Measurements from ENCODE around the gene GMPPA. TPM values are rescaled to one million over a fixed set of nuclear protein-coding genes. Genes with fewer than 3 reads are reported as not detected.

The GMPPA gene
- total RNA-seq, 1 donor from 2014 or later: 36.0 TPM

DNA sequence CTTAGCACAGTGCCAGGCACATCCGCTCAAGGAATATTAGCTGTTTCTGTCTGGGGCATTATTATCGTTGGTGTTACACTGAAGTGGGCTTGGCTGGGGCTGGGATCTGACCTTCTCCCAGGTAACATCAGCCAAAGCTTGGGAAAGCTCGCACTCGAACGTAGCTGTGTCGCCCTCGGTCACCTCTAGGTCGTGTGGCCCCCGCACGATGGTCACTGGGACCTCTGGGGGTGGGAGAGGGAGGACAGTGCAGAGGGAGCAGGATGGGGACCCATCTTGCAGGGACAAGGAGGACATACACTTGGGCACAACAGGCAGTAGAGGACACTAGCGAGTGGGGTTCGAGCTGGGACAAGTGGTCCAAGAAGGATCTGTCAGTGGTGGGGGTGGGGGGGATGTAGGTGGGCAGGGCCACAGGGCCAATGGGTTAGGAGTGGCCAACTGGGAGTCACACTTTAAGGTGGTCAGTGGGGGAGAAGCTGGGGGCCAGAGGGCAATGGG, 54.8 kb downstream of the GMPPA start:
- Mint-ChIP-seq H3K27me3 (ENCODE audit: low read depth) (peaks cover 13% of the 10 kb centered on the region), H3K9me3 (no peaks in the 10 kb centered on the region), H3K27ac (no peak overlapping the region), H3K4me1 (peaks cover 9% of the 10 kb centered on the region), H3K4me3 (peak overlapping the region; percentile 36), H3K36me3 (peaks cover 18% of the 10 kb centered on the region)
- no peak for DNase-seq (ENCODE audit: low spot score in 2 of 2, unreplicated experiment in 2 of 2)
- TF ChIP-seq, protein P1, sequence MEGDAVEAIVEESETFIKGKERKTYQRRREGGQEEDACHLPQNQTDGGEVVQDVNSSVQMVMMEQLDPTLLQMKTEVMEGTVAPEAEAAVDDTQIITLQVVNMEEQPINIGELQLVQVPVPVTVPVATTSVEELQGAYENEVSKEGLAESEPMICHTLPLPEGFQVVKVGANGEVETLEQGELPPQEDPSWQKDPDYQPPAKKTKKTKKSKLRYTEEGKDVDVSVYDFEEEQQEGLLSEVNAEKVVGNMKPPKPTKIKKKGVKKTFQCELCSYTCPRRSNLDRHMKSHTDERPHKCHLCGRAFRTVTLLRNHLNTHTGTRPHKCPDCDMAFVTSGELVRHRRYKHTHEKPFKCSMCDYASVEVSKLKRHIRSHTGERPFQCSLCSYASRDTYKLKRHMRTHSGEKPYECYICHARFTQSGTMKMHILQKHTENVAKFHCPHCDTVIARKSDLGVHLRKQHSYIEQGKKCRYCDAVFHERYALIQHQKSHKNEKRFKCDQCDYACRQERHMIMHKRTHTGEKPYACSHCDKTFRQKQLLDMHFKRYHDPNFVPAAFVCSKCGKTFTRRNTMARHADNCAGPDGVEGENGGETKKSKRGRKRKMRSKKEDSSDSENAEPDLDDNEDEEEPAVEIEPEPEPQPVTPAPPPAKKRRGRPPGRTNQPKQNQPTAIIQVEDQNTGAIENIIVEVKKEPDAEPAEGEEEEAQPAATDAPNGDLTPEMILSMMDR (IDR thresholded peaks at IDR 0.05; ENCODE audit: unreplicated experiment): no peak

DNA sequence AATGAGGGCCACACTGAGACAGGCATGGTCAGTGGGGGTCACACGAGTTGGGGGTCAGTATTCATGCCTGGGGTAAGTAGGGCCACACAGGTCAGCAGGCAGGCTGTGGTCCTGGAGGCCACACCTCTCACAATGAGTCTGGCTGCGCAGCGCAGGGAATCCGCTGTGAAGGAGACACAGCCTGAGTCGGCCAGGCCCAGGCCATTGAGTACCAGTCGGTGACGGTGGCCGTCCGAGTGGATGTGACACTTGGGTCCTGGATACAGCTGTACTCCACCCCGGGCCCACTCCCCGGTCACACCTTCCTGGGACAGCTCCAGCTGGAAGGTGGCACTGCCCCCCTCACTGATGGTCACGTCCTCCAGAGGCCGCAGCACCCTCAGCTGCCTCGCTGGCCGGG, 55.7 kb downstream of the GMPPA start:
- peaks cover 11% of the 10 kb centered on the region for H3K4me1 Mint-ChIP-seq
- peaks cover 25% of the 10 kb centered on the region for H3K36me3 Mint-ChIP-seq
- H3K27me3 Mint-ChIP-seq (ENCODE audit: low read depth): peaks cover 13% of the 10 kb centered on the region
- no peak overlapping the region for H3K27ac Mint-ChIP-seq
- DNase-seq (ENCODE audit: low spot score in 2 of 2, unreplicated experiment in 2 of 2): no peak
- TF ChIP-seq, protein P1 (IDR thresholded peaks at IDR 0.05; ENCODE audit: unreplicated experiment): no peak
- no peak overlapping the region for H3K4me3 Mint-ChIP-seq
- H3K9me3 Mint-ChIP-seq: no peaks in the 10 kb centered on the region

DNA sequence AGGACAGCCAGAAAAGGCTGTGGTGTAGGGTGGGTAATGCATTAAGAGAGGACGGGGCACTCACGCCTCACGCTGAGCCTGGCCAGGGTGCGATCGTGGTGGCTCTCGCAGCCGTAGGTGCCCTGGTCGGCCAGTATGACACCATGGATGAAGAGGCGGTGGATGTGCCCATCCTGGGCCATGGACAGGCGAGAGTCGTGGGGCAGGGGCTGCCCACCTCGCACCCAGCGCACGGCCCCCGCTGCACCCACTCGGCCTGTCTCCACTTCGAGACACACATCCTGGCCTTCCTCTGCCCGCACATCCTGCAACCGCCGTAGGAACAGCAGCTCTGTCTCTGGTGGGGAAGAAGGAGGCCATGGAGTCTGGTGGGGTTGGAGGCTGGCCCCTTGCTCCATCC, 57.3 kb downstream of the GMPPA start:
- Mint-ChIP-seq H3K4me1 (peaks cover 20% of the 10 kb centered on the region), H3K27me3 (ENCODE audit: low read depth) (peaks cover 10% of the 10 kb centered on the region), H3K36me3 (peaks cover 30% of the 10 kb centered on the region), H3K9me3 (no peaks in the 10 kb centered on the region), H3K4me3 (no peak overlapping the region), H3K27ac (no peak overlapping the region)
- TF ChIP-seq, protein P1 (IDR thresholded peaks at IDR 0.05; ENCODE audit: unreplicated experiment): no peak
- DNase-seq (ENCODE audit: low spot score in 2 of 2, unreplicated experiment in 2 of 2): no peak

DNA sequence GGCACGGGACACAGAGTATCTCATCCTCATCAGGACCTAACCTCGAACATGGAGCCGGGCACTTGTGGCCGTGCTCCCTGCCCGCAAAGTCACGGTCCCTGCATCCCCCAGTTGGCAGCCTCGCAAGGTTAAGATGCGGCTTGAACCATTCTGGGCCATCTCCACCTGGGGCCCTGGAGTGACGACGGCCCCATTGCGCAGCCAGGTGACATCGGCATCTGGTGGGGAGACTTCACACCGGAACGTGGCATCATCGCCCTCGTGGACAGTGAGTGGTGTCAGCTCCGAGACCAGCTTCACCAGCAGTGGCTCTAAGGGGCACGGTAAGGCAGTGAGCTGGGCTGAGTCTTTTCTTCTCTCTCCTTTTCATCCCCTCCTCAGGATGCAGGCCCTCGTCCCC, 57.7 kb downstream of the GMPPA start:
- Mint-ChIP-seq H3K27me3 (ENCODE audit: low read depth) (peaks cover 7% of the 10 kb centered on the region), H3K36me3 (peaks cover 30% of the 10 kb centered on the region), H3K4me1 (peaks cover 21% of the 10 kb centered on the region), H3K27ac (no peak overlapping the region), H3K9me3 (no peaks in the 10 kb centered on the region), H3K4me3 (no peak overlapping the region)
- DNase-seq (ENCODE audit: low spot score in 2 of 2, unreplicated experiment in 2 of 2): no peak
- TF ChIP-seq, protein P1 (IDR thresholded peaks at IDR 0.05; ENCODE audit: unreplicated experiment): no peak

Small RNAs within 50 kb of the gene (microRNA-seq; reads per million reads assigned to microRNA genes)
- not detected for gene MIR3132

Other genes starting within 250 kb of the GMPPA start
- not detected in 3 replicates for gene TUBA4B, start 245.6 kb upstream of the GMPPA start, total RNA-seq
- 0.47 to 1.1 TPM (median 0.63 TPM) in 3 replicates for gene TUBA4A, start 245.0 kb upstream of the GMPPA start, total RNA-seq
- gene DNAJB2, start 219.5 kb upstream of the GMPPA start, total RNA-seq: 39.7 to 47.8 TPM (median 43.4 TPM) in 3 replicates
- gene PTPRN, start 189.5 kb upstream of the GMPPA start, total RNA-seq: 0.33 to 0.50 TPM (median 0.38 TPM) in 3 replicates
- gene RESP18, start 166.1 kb upstream of the GMPPA start, total RNA-seq: not detected in 3 replicates
- 73.2 to 85.1 TPM (median 77.1 TPM) in 3 replicates for gene DNPEP, start 111.0 kb upstream of the GMPPA start, total RNA-seq
- 33.0 to 38.5 TPM (median 37.0 TPM) in 3 replicates for gene DES, start 80.5 kb upstream of the GMPPA start, total RNA-seq
- 95.4 to 97.7 TPM (median 97.7 TPM) in 3 replicates for gene SPEG, start 64.0 kb upstream of the GMPPA start, total RNA-seq
- 0.98 to 1.4 TPM (median 1.1 TPM) in 3 replicates for gene ASIC4, start 15.6 kb downstream of the GMPPA start, total RNA-seq
- 78.1 to 81.0 TPM (median 78.5 TPM) in 3 replicates for gene CHPF, start 44.9 kb downstream of the GMPPA start, total RNA-seq
- 3.6 to 4.0 TPM (median 3.7 TPM) in 3 replicates for gene TMEM198, start 45.1 kb downstream of the GMPPA start, total RNA-seq
- 307 to 319 TPM (median 316 TPM) in 3 replicates for gene OBSL1, start 72.6 kb downstream of the GMPPA start, total RNA-seq
- 3.0 to 3.7 TPM (median 3.6 TPM) in 3 replicates for gene INHA, start 73.4 kb downstream of the GMPPA start, total RNA-seq
- gene STK11IP, start 99.0 kb downstream of the GMPPA start, total RNA-seq: 39.8 to 47.7 TPM (median 41.0 TPM) in 3 replicates
- gene SLC4A3, start 128.7 kb downstream of the GMPPA start, total RNA-seq: 23.6 to 25.7 TPM (median 25.7 TPM) in 3 replicates

Data from mesothelial cell of epicardium (in vitro differentiated cells).